GM08714 (cell line): ENCODE results near the gene PPM1J.

Experiments
- H3K4me3 ChIP-seq: fragments of 200-500 bp; sonication (Bioruptor generic); 2 replicates; pipeline ENCODE4 v1.5.1; 2014; ENCODE audit warnings: mild to moderate bottlenecking, low read length, inconsistent platforms
- ZNF274 ChIP-seq: IDR thresholded peaks from 2 replicates; pipeline ENCODE4 v1.6.1; 2012; ENCODE audit warnings: mild to moderate bottlenecking, low read depth, low read length

PPM1J gene

DNA sequence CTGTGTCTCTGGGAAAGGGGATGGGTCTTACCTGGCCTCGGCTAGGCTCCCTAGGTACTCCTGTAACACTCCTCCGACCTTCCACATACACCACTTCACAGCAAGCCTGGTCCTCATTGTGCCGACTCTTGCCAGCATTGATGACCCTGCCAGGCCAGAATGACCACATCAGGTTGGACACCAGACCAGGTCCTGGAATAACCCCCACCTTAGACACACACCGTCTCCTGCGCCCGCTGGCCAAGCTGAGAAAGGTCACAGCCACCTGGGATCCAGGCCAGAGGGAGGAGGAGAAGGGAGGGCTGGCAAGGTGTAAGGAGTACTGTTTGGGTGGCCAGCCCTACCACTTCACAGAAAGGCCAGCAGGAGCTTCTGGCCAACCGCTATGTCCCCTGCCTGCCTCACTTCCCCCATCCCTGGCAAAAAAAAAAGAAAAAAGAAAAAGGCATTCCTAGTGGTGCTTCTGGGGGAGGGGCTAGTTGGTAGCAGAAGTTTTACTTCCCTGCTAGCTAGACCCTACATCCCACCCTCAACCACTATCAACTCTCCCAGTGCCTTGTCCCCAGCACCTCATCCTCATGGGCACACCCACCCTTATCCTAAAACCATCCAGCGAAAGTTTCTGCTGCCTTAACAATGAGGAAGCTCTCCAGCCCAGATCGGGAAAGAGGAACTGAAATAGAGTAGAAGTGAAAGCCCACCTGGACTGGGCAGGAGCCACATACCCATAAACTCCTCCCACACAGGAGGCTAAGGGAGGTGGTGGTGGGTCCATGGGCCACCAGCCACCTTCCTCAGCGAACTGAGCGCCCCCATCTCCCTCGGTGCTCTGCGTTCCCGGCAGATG, 1.4 kb downstream of the PPM1J start:
- H3K4me3 ChIP-seq: peak overlapping the region; percentile 59; the same call in 1 of the 2 replicates
- no peak for TF ChIP-seq ZNF274

GRCh38 chr1:112712701-112713128, 2.4 kb downstream of the PPM1J start:
- no peak overlapping the region for H3K4me3 ChIP-seq
- no peak for TF ChIP-seq ZNF274

GRCh38 chr1:112712191-112712590, 2.9 kb downstream of the PPM1J start:
- H3K4me3 ChIP-seq: no peak overlapping the region
- no peak for TF ChIP-seq ZNF274

DNA sequence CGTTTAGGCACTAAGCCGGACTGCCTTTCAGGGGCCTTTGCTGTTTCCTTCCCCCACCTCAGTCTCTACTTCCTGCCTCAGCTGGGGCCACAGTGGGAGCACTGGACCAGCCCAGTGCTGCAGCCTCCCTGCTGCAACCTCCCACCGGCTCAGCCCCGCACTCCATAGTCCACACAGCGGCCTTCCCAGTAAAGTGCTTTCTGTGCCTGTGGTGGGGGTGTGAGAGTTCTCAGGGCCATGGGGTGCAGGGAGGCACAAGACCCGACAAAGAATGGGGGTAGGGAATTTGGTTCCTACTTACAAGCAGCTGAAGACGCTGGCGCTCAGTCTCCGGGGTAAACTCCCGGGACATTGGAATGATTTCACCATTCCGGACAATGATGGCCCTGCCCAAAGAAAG, 3.5 kb downstream of the PPM1J start:
- H3K4me3 ChIP-seq: no peak overlapping the region
- no peak for TF ChIP-seq ZNF274

- TF ChIP-seq ZNF274: no peak
- H3K4me3 ChIP-seq: no peak overlapping the region
Observed at GRCh38 chr1:112711041-112711440, 4.1 kb downstream of the PPM1J start.

- no peak for TF ChIP-seq ZNF274
- no peak overlapping the region for H3K4me3 ChIP-seq
Observed at GRCh38 chr1:112710586-112710985, 4.5 kb downstream of the PPM1J start.

DNA sequence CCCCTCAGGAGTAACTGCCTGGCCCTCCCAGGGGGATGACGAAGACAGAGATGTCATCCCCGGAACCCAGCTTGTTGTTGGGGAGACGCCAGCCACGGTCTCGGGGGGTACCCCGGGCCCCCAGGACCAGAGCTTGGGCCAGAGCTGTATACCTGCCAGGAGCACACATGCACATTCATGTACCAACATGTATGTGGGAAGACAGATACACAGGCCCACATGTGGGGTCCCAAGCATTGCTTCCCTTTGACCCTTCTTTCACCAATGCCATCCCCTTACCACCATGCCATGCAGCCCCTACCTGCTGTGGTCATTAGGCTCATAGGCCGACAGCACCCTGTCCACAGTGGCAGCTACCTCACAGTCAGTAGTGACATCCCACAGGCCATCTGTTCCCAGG, 5.0 kb downstream of the PPM1J start:
- no peak for TF ChIP-seq ZNF274
- no peak overlapping the region for H3K4me3 ChIP-seq

- H3K4me3 ChIP-seq: no peak overlapping the region
- no peak for TF ChIP-seq ZNF274
Observed at GRCh38 chr1:112708489-112708888, 6.6 kb downstream of the PPM1J start.

DNA sequence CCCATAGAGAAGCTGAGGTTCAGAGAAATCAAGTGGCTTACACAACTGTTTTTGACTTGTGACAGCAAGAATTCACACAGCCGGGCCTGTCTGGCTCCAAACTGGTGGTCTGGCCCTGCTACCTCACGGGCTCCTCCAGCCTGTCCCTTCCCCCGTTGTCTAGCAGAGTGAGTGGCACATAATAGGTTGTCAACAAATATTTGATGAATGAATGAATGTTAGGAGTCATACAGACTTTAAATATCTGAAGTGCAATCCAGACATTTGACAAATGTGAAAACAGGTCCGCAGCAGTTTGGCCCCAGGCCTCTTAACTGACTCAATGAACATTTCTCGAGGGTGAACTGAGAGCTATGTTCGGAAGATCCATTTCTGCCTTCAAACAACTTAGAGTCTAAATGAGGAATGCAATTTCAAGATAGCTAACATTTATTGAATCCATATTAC, 7.1 kb downstream of the PPM1J start:
- H3K4me3 ChIP-seq: no peak overlapping the region
- TF ChIP-seq ZNF274: no peak

GRCh38 chr1:112707221-112708001, 7.7 kb downstream of the PPM1J start:
- H3K4me3 ChIP-seq: peak overlapping the region; percentile 89; the same call in 1 of the 2 replicates
- TF ChIP-seq ZNF274: no peak

DNA sequence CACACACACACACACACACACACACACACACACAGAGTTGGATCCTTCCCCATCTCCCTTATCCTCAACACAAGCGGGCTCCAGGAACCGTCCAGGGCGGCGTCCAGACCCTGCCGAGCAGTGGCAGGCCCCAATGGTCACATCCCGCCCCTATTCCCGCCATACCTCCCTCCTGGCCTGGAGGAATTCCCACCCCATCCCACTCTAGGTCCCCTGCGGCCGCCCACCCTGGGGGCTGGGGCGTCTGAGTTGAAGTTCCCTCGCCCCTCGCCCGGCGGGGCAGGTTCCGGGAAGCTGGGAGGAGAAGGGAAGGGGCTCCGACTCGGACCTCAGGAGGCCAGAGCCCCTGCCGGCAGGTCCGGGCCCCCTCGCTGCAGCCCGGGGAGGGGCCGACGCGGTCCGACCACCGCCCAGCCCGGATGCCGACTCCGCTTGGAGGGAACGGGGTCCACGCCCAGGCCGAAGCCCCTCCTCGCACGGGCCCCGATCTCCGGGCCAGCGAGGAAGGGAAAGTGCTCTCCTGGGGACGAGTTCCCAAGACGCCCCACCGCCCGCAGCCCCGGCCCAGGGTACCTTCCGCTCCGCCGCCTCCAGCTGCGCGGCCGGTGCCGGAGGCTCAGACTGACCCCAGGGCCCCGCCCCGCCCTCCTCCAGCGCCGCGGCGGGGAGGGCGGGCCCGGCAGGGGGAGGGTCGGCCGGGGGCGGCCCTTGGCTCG, 8.5 kb downstream of the PPM1J start, which contains the start of gene RHOC:
TSS of gene RHOC (minus strand) at position 623 of the 716 bp plus-strand sequence. CDS start 3,328 bp downstream, outside the sequence.
- H3K4me3 ChIP-seq: peak within 1 kb of the TSS; percentile 89
- TF ChIP-seq ZNF274: no peak

DNA sequence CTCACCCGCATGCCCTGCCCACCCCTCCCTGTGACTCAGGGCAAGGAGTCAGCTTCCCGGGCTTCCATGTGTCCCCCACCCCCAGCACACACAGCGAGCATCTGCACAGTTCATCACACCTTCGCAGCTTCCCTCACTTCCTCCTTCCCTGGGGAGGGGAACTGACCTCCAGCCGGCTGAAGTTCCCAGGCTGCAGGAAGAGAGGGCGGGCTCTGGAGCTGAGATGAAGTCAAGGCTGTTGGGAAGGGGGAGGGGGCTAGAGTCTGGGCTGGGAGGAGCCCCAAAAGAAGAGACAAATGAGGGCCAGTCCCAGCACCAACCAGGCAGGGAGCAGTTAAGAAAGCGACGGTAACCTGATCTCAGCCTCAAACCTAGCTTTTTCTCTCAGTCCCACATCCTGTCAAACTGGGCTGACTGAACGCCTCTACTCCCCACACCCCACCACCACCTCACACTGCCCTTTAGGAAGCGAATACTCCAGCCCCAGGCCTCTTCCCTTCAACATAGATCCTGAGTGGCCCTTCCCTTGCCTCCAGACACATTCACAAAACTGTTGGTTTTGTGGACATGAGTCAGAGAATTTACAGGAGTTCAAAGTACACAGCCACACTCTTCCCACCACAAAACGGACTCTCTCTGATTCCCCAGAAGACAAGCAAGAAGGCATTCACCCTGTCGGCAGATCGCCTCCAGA, 10.1 kb downstream of the PPM1J start:
- TF ChIP-seq ZNF274: no peak
- H3K4me3 ChIP-seq: peak overlapping the region; percentile 89; the same call in 1 of the 2 replicates

DNA sequence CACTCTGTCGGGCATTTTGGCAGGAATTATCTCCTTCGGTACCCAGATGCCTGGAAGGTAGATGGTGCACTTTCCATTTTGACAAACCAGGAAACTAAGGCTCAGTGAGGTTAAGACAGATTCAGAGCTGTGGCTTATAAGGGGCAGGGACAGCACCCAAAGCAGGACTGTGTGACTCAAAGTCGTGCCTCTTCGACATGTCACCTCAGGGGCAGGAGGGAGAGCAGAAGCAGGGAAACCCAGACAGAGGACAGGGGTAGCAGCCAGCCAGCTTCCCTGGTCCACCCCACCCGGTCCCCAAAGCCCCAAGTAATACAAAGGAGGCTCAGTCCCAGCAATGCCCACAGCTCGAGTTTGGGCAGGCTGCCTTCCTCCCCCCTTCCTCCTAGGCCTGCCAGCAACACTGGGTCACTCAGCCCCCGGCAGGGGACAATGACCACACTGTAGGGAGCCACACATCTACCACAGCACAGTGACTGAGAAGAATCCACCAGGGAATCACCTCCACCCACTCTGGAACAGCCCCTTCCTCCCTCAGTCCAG, 10.7 kb downstream of the PPM1J start:
- H3K4me3 ChIP-seq: peak overlapping the region; percentile 67; the same call in 1 of the 2 replicates
- TF ChIP-seq ZNF274: no peak
